ENCODE data around the gene SYNJ2. TPM values are rescaled to one million over a fixed set of nuclear protein-coding genes. Genes with fewer than 3 reads are reported as not detected.

SYNJ2 gene
- total and polyA plus RNA-seq, 2 of the 4 experiments (the other 2 are of a cell fraction), result 40.8 to 45.2 TPM

DNA sequence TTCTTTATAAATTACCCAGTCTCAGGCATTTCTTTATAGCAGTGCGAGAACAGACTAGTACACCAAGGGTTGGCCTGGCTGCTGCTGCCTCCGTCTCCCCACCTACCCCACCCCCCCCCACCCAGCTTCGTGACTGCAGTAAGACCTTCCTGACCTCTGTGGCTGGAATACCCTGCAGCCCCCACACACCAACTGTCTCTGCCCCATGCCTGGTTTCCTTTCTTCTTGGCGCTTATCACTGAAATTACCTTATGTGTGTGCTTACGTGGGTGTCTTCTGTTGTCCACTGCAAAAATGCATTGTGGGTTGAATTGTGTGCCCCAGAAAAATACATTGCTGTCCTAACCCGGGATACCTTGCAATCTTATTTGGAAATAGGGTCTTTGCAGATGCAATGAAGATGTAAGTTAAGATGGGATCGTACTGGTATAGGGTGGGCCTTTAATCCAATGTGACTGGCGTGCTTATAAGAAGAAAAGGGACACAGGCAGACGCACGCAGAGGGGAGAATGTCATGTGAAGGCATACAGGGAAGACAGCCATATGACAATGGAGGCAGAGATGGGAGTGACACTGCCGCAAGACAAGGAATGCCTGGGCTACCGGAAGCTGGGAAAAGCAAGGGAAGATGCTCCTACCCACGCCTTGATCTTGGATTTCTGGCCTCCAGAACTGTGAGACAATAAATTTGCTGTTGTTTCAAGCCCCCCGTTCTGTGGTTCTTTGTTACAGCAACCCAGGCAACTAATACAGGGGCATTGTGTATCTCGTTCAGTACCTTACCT is 15.4 kb downstream of the SYNJ2 start:
- CTCF ChIA-PET, result no interaction called here

More for the DNA sequence above, 15.4 kb downstream of the SYNJ2 start:
- no peak overlapping the region for H3K4me2 ChIP-seq (ENCODE audit: low read depth, low read length)
- H3K14ac ChIP-seq (replicated peaks; ENCODE audit: low read depth, low read length), result no peak overlapping the region
- H2BK120ac ChIP-seq (ENCODE audit: low read depth, low read length), result no peak overlapping the region
- H4K91ac ChIP-seq (ENCODE audit: insufficient read depth, low read depth, low read length), result no peak overlapping the region
- dilution Hi-C loops (cut with HindIII; ENCODE audit: low sequenced_read_pairs, unreplicated experiment), result no loop called here
- no peak overlapping the region for H2AK5ac ChIP-seq (ENCODE audit: low read depth, low read length)
- H3K9me3 ChIP-seq (ENCODE audit: control insufficient read depth, insufficient read depth, low read length), result no peaks in the 10 kb centered on the region
- H3K23ac ChIP-seq (ENCODE audit: low read depth, low read length), result no peak overlapping the region
- no peak overlapping the region for H4K8ac ChIP-seq (ENCODE audit: low read depth in 2 of 2, low read length in 2 of 2)
- no peak for DNase-seq
- no peak overlapping the region for H3K9ac ChIP-seq (ENCODE audit: low read depth, low read length)
- intact Hi-C loops (cut with micrococcal nuclease), result no loop called here
- H3K4me1 ChIP-seq (ENCODE audit: control insufficient read depth, insufficient read depth, low read length), result peaks cover 25% of the 10 kb centered on the region
- H3K4ac ChIP-seq (ENCODE audit: low read depth, low read length), result no peak overlapping the region
- TF ChIP-seq SMC3 (IDR thresholded peaks at IDR 0.05; ENCODE audit: low read depth, low read length), result no peak
- TF ChIP-seq POLR2A (IDR thresholded peaks at IDR 0.05; ENCODE audit: low read depth, low read length), result no peak
- TF ChIP-seq RCOR1 (IDR thresholded peaks at IDR 0.05; ENCODE audit: insufficient replicate concordance, low read length), result no peak
- peaks cover 60% of the 10 kb centered on the region for H4K20me1 ChIP-seq (ENCODE audit: insufficient read depth, low read length)
- H3K27me3 ChIP-seq (ENCODE audit: control insufficient read depth, insufficient read depth, low read length), result no peaks in the 10 kb centered on the region
- no peak overlapping the region for H3K18ac ChIP-seq (ENCODE audit: low read depth, low read length)
- in situ Hi-C loops (cut with MboI; ENCODE audit: low sequenced_read_pairs), result no loop called here
- H2AFZ ChIP-seq (replicated peaks; ENCODE audit: low read length, poor library complexity), result no peak overlapping the region
- no peak for ATAC-seq (ENCODE audit: low read depth)
- peaks cover 6% of the 10 kb centered on the region for H3K36me3 ChIP-seq (ENCODE audit: control insufficient read depth, insufficient read depth, low read length)
- no peak overlapping the region for H3K27ac ChIP-seq (ENCODE audit: insufficient read depth, low read length)
- H4K5ac ChIP-seq (ENCODE audit: low read depth, low read length), result no peak overlapping the region
- no peak overlapping the region for H3K56ac ChIP-seq (ENCODE audit: extremely low read depth, insufficient read depth, low read length)
- no peak overlapping the region for H2BK15ac ChIP-seq (ENCODE audit: low read depth, low read length)
- WGBS, 2 experiments (ENCODE audit: extremely low coverage in 2 of 2, insufficient read length in 1 of 2), result 96% methylated on average over 13 of the region's 15 CpGs; no CpG with 5 or more reads in 1 of the 2 experiments
- H3K4me3 ChIP-seq (ENCODE audit: insufficient read depth, low read depth, low read length), result no peak overlapping the region
- peaks cover 30 to 89% of the 10 kb centered on the region in 2 experiments for H3K79me1 ChIP-seq (ENCODE audit: low read depth in 1 of 2, low read length in 2 of 2)
- BruUV-seq (replicated peaks), result no TSS peak
- no peak overlapping the region for H2BK20ac ChIP-seq (ENCODE audit: low read depth, low read length)
- no peak overlapping the region for H2BK5ac ChIP-seq (ENCODE audit: low read depth, low read length, poor library complexity, severe bottlenecking)
- no peak overlapping the region for H2AK9ac ChIP-seq (replicated peaks; ENCODE audit: low read depth, low read length, poor library complexity)
- POLR2A ChIA-PET (ENCODE audit: unreplicated experiment), result no interaction called here
- peaks cover 39% of the 10 kb centered on the region for H3K9me1 ChIP-seq (ENCODE audit: insufficient read depth, low read length)
